ENCODE measurements around the gene SLAMF9.

SLAMF9 gene

GRCh38 chr1:159953536-159954515 is at the start of gene SLAMF9:
TSS of gene SLAMF9 (minus strand) at chr1:159954237. CDS start at chr1:159954137, 100 bp downstream.
- no peak for DNase-seq
- in situ Hi-C loops (cut with HindIII; ENCODE audit: low pct_ligation_motif_present, low pct_unique_long_range_greater_than_20kb, low sequenced_read_pairs) = no loop called here

- in situ Hi-C loops (cut with HindIII; ENCODE audit: low pct_ligation_motif_present, low pct_unique_long_range_greater_than_20kb, low sequenced_read_pairs) = loop anchor here (10.0 kb wide), 1 partner anchor 67 kb away; no protein-coding TSS in a partner anchor
- no peak for DNase-seq
Measured at GRCh38 chr1:160001440-160001839, 47.4 kb upstream of the SLAMF9 start.

GRCh38 chr1:159999204-159999603 is 45.2 kb upstream of the SLAMF9 start:
- DNase-seq = no peak
- in situ Hi-C loops (cut with HindIII; ENCODE audit: low pct_ligation_motif_present, low pct_unique_long_range_greater_than_20kb, low sequenced_read_pairs) = no loop called here

- in situ Hi-C loops (cut with HindIII; ENCODE audit: low pct_ligation_motif_present, low pct_unique_long_range_greater_than_20kb, low sequenced_read_pairs) = no loop called here
- peak; percentile 94 for DNase-seq
Measured at GRCh38 chr1:159996653-159997052, 42.6 kb upstream of the SLAMF9 start.

GRCh38 chr1:159994896-159995295 is 40.9 kb upstream of the SLAMF9 start:
- no peak for DNase-seq
- in situ Hi-C loops (cut with HindIII; ENCODE audit: low pct_ligation_motif_present, low pct_unique_long_range_greater_than_20kb, low sequenced_read_pairs) = no loop called here

GRCh38 chr1:159993911-159994310 is 39.9 kb upstream of the SLAMF9 start:
- in situ Hi-C loops (cut with HindIII; ENCODE audit: low pct_ligation_motif_present, low pct_unique_long_range_greater_than_20kb, low sequenced_read_pairs) = no loop called here
- peak; percentile 14 for DNase-seq

GRCh38 chr1:159992161-159992560 is 38.1 kb upstream of the SLAMF9 start:
- peak; percentile 41 for DNase-seq
- in situ Hi-C loops (cut with HindIII; ENCODE audit: low pct_ligation_motif_present, low pct_unique_long_range_greater_than_20kb, low sequenced_read_pairs) = no loop called here

- in situ Hi-C loops (cut with HindIII; ENCODE audit: low pct_ligation_motif_present, low pct_unique_long_range_greater_than_20kb, low sequenced_read_pairs) = no loop called here
Measured at GRCh38 chr1:159991513-159991912, 37.5 kb upstream of the SLAMF9 start.

GRCh38 chr1:159990005-159990404 is 36.0 kb upstream of the SLAMF9 start:
- peak; percentile 44 for DNase-seq
- in situ Hi-C loops (cut with HindIII; ENCODE audit: low pct_ligation_motif_present, low pct_unique_long_range_greater_than_20kb, low sequenced_read_pairs) = no loop called here

More at GRCh38 chr1:159991513-159991912, 37.5 kb upstream of the SLAMF9 start:
- no peak for DNase-seq

GRCh38 chr1:159989581-159989980 is 35.5 kb upstream of the SLAMF9 start:
- in situ Hi-C loops (cut with HindIII; ENCODE audit: low pct_ligation_motif_present, low pct_unique_long_range_greater_than_20kb, low sequenced_read_pairs) = no loop called here
- no peak for DNase-seq

- DNase-seq = no peak
- in situ Hi-C loops (cut with HindIII; ENCODE audit: low pct_ligation_motif_present, low pct_unique_long_range_greater_than_20kb, low sequenced_read_pairs) = no loop called here
Measured at GRCh38 chr1:159988006-159988405, 34.0 kb upstream of the SLAMF9 start.

GRCh38 chr1:159987186-159987585 is 33.1 kb upstream of the SLAMF9 start:
- no peak for DNase-seq
- in situ Hi-C loops (cut with HindIII; ENCODE audit: low pct_ligation_motif_present, low pct_unique_long_range_greater_than_20kb, low sequenced_read_pairs) = no loop called here

- no peak for DNase-seq
- in situ Hi-C loops (cut with HindIII; ENCODE audit: low pct_ligation_motif_present, low pct_unique_long_range_greater_than_20kb, low sequenced_read_pairs) = no loop called here
Measured at GRCh38 chr1:159986531-159986930, 32.5 kb upstream of the SLAMF9 start.

- in situ Hi-C loops (cut with HindIII; ENCODE audit: low pct_ligation_motif_present, low pct_unique_long_range_greater_than_20kb, low sequenced_read_pairs) = no loop called here
- no peak for DNase-seq
Measured at GRCh38 chr1:159986093-159986492, 32.1 kb upstream of the SLAMF9 start.

- in situ Hi-C loops (cut with HindIII; ENCODE audit: low pct_ligation_motif_present, low pct_unique_long_range_greater_than_20kb, low sequenced_read_pairs) = no loop called here
- no peak for DNase-seq
Measured at GRCh38 chr1:159985473-159985872, 31.4 kb upstream of the SLAMF9 start.

GRCh38 chr1:159983681-159984080 is 29.6 kb upstream of the SLAMF9 start:
- no peak for DNase-seq
- in situ Hi-C loops (cut with HindIII; ENCODE audit: low pct_ligation_motif_present, low pct_unique_long_range_greater_than_20kb, low sequenced_read_pairs) = no loop called here

GRCh38 chr1:159982280-159982679 is 28.2 kb upstream of the SLAMF9 start:
- DNase-seq = no peak
- in situ Hi-C loops (cut with HindIII; ENCODE audit: low pct_ligation_motif_present, low pct_unique_long_range_greater_than_20kb, low sequenced_read_pairs) = no loop called here

- in situ Hi-C loops (cut with HindIII; ENCODE audit: low pct_ligation_motif_present, low pct_unique_long_range_greater_than_20kb, low sequenced_read_pairs) = no loop called here
- no peak for DNase-seq
Measured at GRCh38 chr1:159981351-159982055, 27.5 kb upstream of the SLAMF9 start.

- in situ Hi-C loops (cut with HindIII; ENCODE audit: low pct_ligation_motif_present, low pct_unique_long_range_greater_than_20kb, low sequenced_read_pairs) = no loop called here
- DNase-seq = no peak
Measured at GRCh38 chr1:159980786-159981185, 26.7 kb upstream of the SLAMF9 start.
